Left ventricle myocardium inferior (tissue), 1 donor: ENCODE data around the gene KCNQ1. TPM values are rescaled to one million over a fixed set of nuclear protein-coding genes. Genes with fewer than 3 reads are reported as not detected.

Source experiments
- DNase-seq: peaks from one replicate; pipeline ENCODE4 v3.0.0-alpha.2; 2020
- H3K27ac ChIP-seq: fragments of 200-600 bp; replicated peaks from 2 replicates; pipeline ENCODE4 v1.8.0; 2021
- H3K27me3 ChIP-seq: fragments of 200-600 bp; 2 replicates; pipeline ENCODE4 v1.8.0; 2021; ENCODE audit warnings: low read depth
- H3K36me3 ChIP-seq: fragments of 200-600 bp; 2 replicates; pipeline ENCODE4 v1.8.0; 2021
- H3K4me1 ChIP-seq: fragments of 200-600 bp; 2 replicates; pipeline ENCODE4 v1.8.0; 2021
- H3K4me3 ChIP-seq: fragments of 200-600 bp; 2 replicates; pipeline ENCODE4 v1.8.0; 2021; ENCODE audit warnings: mild to moderate bottlenecking, moderate library complexity
- H3K9me3 ChIP-seq: fragments of 200-600 bp; replicated peaks from 2 replicates; pipeline ENCODE4 v1.8.0; 2021
- intact Hi-C: fragments of 100-400 bp; cut with micrococcal nuclease; formaldehyde crosslinking; loops from one replicate; pipeline ENCODE4 v1.11.0; 2022
- total RNA-seq: library from RNA; stranded (reverse); fragmentation: NEBNext Ultra II Directional; extraction: Animal tissue kit (Norgen Biotek cat#: 25700); gene quantifications from one replicate; pipeline ENCODE4 v1.2.1, GENCODE V29; 2021
- TF ChIP-seq, protein P1 (sequence below): fragments of 200-600 bp; IDR thresholded peaks from 2 replicates; pipeline ENCODE4 v1.8.0; 2021; ENCODE audit warnings: antibody characterized with exemption, mild to moderate bottlenecking, borderline replicate concordance
- donor health status: DM: no; HTN: yes; CAD: no; lungs with severe emphysema.

The KCNQ1 gene
- total RNA-seq, 1 donor from 2014 or later, result 41.8 TPM

DNA sequence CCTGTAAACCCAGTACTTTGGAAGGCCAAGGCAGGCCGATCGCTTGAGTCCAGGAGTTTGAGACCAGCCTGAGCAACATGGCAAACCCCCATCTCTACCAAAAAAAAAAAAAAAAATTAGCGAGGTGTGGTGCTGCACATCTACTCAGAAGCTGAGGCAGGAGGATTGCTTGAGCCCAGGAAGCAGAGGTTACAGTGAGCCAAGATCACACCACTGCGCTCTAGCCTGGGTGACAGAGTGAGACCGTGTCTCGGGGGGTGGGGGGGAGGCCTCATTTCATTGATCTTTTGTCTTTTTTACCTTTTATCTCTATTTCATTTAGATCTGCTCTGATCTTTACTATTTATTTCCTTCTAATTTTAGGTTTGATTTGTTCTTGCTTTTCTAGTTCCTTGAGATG lies 203.1 kb downstream of the KCNQ1 start:
- Histone ChIP-seq H3K9me3 (peaks cover 100% of the 10 kb centered on the region), H3K4me1 (peaks cover 8% of the 10 kb centered on the region), H3K36me3 (no peaks in the 10 kb centered on the region), H3K27ac (no peak overlapping the region), H3K27me3 (no peaks in the 10 kb centered on the region), H3K4me3 (no peak overlapping the region)
- TF ChIP-seq, protein P1, sequence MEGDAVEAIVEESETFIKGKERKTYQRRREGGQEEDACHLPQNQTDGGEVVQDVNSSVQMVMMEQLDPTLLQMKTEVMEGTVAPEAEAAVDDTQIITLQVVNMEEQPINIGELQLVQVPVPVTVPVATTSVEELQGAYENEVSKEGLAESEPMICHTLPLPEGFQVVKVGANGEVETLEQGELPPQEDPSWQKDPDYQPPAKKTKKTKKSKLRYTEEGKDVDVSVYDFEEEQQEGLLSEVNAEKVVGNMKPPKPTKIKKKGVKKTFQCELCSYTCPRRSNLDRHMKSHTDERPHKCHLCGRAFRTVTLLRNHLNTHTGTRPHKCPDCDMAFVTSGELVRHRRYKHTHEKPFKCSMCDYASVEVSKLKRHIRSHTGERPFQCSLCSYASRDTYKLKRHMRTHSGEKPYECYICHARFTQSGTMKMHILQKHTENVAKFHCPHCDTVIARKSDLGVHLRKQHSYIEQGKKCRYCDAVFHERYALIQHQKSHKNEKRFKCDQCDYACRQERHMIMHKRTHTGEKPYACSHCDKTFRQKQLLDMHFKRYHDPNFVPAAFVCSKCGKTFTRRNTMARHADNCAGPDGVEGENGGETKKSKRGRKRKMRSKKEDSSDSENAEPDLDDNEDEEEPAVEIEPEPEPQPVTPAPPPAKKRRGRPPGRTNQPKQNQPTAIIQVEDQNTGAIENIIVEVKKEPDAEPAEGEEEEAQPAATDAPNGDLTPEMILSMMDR, result no peak
- intact Hi-C loops, result no loop called here
- DNase-seq, result no peak

DNA sequence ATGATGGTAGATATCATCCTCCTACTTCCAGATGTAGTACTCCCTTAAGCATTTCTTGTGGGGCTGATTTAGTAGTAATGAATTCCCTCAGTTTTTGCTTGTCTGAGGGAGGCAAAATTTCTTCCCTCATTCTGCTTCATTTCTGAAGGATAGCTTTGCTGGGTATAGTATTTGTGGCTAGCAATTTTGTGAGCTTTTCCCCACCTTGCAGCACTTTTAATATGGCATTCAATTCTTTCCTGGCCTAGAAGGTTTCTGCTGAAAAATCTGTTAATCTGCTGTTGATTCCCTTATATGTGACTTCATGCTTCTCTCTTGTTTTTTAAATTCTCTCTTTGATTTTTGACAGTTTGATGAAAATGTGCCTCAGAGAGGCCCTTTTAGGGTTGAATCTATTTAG lies 204.6 kb downstream of the KCNQ1 start:
- peaks cover 100% of the 10 kb centered on the region for H3K9me3 ChIP-seq

DNA sequence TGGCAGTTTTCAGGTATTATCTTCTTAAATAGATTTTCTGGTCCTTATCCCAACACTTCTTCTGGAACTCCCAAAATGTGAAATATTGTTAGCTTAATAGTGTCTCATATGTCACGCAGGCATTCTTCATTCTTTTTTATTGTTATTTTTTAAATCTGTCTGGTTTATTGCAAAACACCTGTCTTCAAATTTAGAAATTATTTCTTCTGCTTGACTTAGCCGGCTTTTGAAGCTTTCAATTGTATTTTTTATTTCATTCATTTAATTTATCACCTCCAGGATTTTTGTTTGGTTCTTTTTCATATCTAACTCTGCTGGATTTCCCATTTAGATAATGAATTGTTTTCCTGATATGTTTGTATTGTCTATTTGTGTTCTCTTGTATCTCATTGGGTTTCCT lies 205.0 kb downstream of the KCNQ1 start:
- no peak for DNase-seq
- Histone ChIP-seq H3K4me3 (no peak overlapping the region), H3K27me3 (no peaks in the 10 kb centered on the region), H3K36me3 (no peaks in the 10 kb centered on the region), H3K9me3 (peaks cover 100% of the 10 kb centered on the region), H3K4me1 (peaks cover 10% of the 10 kb centered on the region), H3K27ac (no peak overlapping the region)
- TF ChIP-seq, protein P1, result no peak
- intact Hi-C loops, result no loop called here

More for the DNA sequence above, 204.6 kb downstream of the KCNQ1 start:
- Histone ChIP-seq H3K27ac (no peak overlapping the region), H3K27me3 (no peaks in the 10 kb centered on the region), H3K4me1 (peaks cover 10% of the 10 kb centered on the region), H3K36me3 (no peaks in the 10 kb centered on the region), H3K4me3 (no peak overlapping the region)
- TF ChIP-seq, protein P1, result no peak
- intact Hi-C loops, result no loop called here
- DNase-seq, result no peak

DNA sequence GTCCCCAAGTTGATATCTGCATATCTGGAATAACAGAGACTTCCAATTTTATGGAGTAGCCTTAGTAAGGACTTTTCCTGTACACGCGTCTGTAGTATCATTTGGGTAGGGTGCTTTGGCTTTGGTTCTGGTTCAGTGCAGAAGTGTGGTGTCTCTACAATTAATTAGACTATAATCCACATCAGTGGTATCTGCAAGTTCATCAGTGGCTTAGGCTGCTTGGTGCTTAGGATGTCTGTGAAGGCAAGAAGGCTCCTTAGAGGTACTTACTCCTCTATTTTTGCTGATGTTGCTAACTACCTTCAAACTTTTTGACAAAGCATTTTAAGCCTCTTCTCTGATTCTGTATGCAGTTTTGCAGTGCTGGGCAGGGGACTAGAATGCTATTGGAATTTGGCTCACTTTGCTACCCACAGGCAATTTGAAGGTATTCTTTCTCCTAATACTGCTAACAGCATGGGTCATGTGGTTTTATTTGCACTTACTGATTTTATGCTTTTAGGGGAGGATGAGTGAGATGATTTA lies 205.6 kb downstream of the KCNQ1 start:
- no peak overlapping the region for H3K27ac ChIP-seq
- DNase-seq, result no peak
- H3K27me3 ChIP-seq, result no peaks in the 10 kb centered on the region
- intact Hi-C loops, result no loop called here
- peaks cover 10% of the 10 kb centered on the region for H3K4me1 ChIP-seq
- H3K9me3 ChIP-seq, result peaks cover 100% of the 10 kb centered on the region
- TF ChIP-seq, protein P1, result no peak
- H3K36me3 ChIP-seq, result no peaks in the 10 kb centered on the region
- no peak overlapping the region for H3K4me3 ChIP-seq

DNA sequence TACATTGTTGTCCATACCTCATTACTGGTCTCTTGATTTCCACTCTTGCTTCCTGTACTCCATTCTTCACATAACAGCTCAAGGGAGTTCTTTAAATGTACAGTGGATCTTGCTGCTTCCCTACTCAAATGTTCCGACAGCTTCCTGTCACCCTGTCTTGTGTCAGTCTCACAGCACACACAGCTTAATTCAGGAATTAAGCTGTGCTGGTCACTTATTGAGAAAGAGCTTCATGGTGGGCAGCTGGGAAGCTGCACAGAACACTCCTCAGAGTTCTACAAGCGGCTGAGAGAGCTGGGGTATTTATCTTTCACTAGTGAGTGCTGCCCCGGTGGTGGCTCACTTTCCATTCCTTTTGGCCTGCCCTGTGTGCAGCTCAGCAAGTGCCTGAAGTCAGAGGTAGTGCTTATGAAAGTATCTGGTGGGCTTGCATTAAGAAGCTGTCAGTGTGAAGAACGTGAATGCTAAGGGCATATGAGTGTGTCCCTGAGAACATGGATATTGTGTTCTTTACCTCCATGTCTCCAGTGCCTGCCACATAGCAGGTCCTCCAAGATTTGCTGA lies 206.3 kb downstream of the KCNQ1 start:
- H3K9me3 ChIP-seq, result peaks cover 100% of the 10 kb centered on the region
- H3K27me3 ChIP-seq, result no peaks in the 10 kb centered on the region
- intact Hi-C loops, result no loop called here
- TF ChIP-seq, protein P1, result no peak
- H3K36me3 ChIP-seq, result no peaks in the 10 kb centered on the region
- H3K4me3 ChIP-seq, result no peak overlapping the region
- H3K27ac ChIP-seq, result no peak overlapping the region
- no peak for DNase-seq
- H3K4me1 ChIP-seq, result peaks cover 10% of the 10 kb centered on the region
